GM19043 (cell line): ENCODE results near the gene MAP1S.
"Not testable (repeated sequence)": the region's sequence is repeated elsewhere in the genome, so short reads cannot be mapped to it uniquely, and the experiment has no call there.

Experiments
- ATAC-seq: cut with Tn5 transposase; IDR thresholded peaks from one replicate; pipeline ENCODE4 v1.9.1; 2021; ENCODE audit warnings: low read depth; ENCODE audit not compliant: unreplicated experiment

The MAP1S gene

GRCh38 chr19:17758515-17758914 is 39.2 kb downstream of the MAP1S start:
- no peak for ATAC-seq

GRCh38 chr19:17761148-17761547 is 41.9 kb downstream of the MAP1S start:
- no peak for ATAC-seq

GRCh38 chr19:17762505-17763229 is 43.4 kb downstream of the MAP1S start:
- ATAC-seq: no peak

- no peak for ATAC-seq
Measured at GRCh38 chr19:17764348-17764747, 45.1 kb downstream of the MAP1S start.

GRCh38 chr19:17765069-17765618 is 45.9 kb downstream of the MAP1S start:
- no peak for ATAC-seq

- ATAC-seq: no peak
Measured at GRCh38 chr19:17766543-17767131, 47.4 kb downstream of the MAP1S start.

GRCh38 chr19:17767559-17767958 is 48.3 kb downstream of the MAP1S start:
- no peak for ATAC-seq

GRCh38 chr19:17770613-17771012 is 51.3 kb downstream of the MAP1S start:
- no peak for ATAC-seq

- ATAC-seq: no peak
Measured at GRCh38 chr19:17772172-17772571, 52.9 kb downstream of the MAP1S start.

- ATAC-seq: no peak
Measured at GRCh38 chr19:17775245-17775927, 56.1 kb downstream of the MAP1S start.

GRCh38 chr19:17775991-17776803 is 56.9 kb downstream of the MAP1S start:
- ATAC-seq: peak; percentile 61

- ATAC-seq: not testable (repeated sequence)
Measured at GRCh38 chr19:17777840-17778239, 58.6 kb downstream of the MAP1S start.

GRCh38 chr19:17778251-17778967 is 59.1 kb downstream of the MAP1S start:
- no peak for ATAC-seq

GRCh38 chr19:17778968-17779929 is 60.0 kb downstream of the MAP1S start:
- no peak for ATAC-seq

- no peak for ATAC-seq
Measured at GRCh38 chr19:17780781-17781180, 61.5 kb downstream of the MAP1S start.

- ATAC-seq: not testable (repeated sequence)
Measured at GRCh38 chr19:17783721-17784120, 64.4 kb downstream of the MAP1S start.
